NK-92 (cell line): Measurements from ENCODE around the gene TUBA1C.
"Not testable (repeated sequence)": the region's sequence is repeated elsewhere in the genome, so short reads cannot be mapped to it uniquely, and the experiment has no call there.

Experiments used
- DNase-seq: peaks from one replicate; lab custom pipeline; 2025; ENCODE audit not compliant: unreplicated experiment; lab: John Stamatoyannopoulos, UW

Gene TUBA1C

DNA sequence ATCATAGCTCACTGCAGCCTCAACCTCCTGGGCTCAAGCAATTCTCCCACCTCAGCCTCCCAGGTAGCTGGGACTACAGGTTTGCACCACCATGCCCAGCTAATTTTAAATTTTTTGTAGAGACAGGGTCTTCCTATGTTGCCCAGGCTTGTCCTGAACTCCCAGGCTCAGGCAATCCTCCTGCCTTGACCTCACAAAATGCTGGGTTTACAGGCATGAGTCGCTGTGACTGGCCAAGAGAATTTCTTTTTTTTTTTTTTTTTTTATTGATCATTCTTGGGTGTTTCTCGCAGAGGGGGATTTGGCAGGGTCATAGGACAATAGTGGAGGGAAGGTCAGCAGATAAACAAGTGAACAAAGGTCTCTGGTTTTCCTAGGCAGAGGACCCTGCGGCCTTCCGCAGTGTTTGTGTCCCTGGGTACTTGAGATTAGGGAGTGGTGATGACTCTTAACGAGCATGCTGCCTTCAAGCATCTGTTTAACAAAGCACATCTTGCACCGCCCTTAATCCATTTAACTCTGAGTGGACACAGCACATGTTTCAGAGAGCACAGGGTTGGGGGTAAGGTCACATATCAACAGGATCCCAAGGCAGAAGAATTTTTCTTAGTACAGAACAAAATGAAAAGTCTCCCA, 18.0 kb downstream of the TUBA1C start:
- DNase-seq, result not testable (repeated sequence)

DNA sequence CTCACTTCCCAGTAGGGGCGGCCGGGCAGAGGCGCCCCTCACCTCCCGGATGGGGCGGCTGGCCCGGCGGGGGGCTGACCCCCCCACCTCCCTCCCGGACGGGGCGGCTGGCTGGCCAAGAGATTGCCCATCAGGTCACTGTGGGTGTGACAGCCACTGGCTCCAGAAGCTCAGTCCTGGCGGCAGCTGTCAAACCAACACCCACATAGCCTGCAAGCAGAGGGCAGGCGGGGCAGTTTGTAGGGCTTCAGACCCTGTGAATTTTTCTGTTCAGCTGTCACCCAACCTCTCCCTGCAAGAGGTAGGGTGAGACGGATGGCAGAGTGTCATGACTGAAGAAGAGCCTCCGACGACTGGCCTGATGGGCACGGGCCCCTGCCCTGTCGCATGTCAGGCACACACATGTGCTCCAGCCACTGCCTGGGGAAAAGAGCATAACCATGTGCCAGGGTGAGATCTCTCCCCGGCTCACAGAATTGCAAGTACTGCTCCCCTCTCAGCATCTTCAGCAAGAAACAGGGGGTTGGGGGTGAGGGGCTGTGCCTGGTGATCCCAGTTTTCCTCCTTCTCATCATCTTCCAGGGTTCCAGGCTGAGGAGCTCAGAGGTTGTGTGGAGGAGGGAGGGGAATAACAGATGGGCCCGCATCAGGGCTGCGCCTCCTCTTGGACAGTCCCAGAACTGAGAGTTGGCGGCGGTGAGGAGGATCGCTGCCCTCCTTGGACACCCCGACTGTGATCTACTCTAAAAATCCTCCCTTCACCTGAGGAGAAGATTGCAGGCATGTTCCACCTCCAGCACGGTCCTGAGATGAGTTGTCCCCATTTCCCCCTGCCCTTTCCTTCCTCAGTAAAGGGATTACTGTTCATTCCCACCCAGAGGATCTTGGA, 18.9 kb downstream of the TUBA1C start:
- no peak for DNase-seq

DNA sequence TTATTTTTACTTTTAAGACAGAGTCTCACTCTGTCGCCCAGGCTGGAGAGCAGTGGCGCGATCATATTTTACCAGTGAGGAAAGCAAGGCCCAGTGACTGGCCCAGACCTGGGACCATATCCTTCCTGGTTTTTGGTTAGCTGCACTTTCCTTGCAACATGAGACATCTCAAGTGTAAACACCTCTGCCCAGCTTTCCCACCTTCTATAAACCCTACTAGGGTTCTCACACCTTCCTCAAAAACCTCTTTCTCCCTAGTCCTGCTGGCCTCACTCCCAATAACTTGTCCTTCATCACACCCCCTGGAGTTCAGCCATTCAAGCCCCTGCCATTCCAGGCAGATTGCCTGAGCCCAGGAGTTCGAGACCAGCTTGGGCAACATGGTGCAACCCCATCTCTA, 19.8 kb downstream of the TUBA1C start:
- DNase-seq, result no peak

DNA sequence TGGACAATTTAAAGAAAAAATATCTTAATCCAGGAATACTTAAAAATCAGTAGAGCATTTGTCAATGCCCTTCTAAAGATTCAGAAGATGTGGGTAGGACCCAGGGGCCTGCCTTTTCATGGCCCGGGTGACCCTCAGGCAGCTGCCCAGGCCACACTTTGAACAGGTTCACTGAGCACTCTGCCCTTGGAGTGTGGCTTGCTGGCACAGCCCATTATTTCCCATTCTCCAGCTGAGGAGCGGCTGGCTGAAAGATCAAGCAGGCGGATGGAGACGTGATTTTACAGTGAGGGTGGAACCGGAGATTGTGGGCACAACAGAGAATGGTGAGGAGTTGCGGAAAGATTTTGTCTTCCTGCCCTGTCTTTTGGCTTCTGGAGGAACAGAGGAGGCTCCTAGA, 23.0 kb downstream of the TUBA1C start:
- DNase-seq, result no peak

DNA sequence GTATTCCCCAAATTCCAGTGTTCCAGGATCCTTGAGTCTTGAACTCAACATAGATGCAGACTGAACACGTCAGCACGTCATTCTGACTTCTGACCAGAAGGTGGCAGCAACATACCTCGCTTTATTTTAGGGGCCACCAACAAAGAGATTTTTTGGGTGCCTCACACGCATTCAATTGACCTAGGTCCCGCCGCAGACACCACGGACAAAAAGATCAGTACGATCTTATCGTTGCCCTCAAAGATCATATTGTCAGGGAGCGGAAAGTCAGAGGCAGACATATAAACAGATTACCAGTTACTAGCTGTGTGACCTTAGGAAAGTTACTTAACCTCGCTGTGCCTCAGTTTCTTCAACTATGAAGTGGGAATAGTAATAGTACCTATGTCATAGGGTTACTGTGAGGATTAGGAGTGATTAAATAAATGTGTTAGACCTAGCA, 23.6 kb downstream of the TUBA1C start:
- no peak for DNase-seq

DNA sequence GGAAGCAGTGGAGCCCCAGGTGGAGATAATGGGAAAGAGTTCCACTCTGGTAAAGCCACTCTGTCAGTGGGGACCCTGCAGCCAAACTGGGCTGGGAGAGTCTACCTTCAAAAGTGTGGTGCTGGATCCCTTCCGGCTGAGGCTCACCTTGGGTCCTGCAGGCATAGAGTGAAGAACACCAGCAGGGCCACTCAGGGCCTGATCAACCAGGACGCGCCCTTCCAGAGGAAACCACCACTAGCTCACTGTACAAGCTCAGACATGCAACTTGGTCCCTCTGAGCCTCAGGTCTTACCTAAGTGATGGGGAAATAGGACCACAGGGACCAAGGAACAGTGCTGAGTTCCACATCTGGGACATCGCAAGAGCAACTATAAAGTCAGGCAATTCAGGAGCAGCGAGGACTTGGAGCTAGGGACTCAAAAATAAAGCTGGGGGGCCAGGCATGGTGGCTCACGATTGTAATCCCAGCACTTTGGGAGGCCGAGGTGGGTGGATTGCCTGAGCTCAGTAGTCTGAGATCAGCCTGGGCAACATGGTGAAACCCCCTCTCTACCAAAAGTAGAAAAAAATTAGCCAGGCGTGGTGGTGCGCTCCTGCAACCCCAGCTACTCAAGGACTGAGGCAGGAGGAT, 24.2 kb downstream of the TUBA1C start:
- DNase-seq, result no peak

DNA sequence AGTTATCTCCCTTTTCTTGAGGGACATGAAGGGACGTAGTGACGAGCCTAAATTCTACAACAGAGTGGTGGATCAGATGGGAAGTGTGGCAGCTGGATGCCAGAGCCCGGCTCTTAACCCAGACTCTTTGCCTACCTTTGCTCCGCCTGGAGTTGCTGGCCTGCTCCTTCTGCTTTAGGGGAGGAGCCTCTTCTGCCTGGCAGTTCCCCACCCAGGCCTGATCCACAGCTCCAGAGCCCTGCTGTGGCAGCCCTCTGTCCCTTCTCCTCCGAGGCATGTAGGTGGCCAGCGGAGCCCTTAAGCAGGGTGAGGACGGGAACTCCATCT, 27.8 kb downstream of the TUBA1C start:
- no peak for DNase-seq

DNA sequence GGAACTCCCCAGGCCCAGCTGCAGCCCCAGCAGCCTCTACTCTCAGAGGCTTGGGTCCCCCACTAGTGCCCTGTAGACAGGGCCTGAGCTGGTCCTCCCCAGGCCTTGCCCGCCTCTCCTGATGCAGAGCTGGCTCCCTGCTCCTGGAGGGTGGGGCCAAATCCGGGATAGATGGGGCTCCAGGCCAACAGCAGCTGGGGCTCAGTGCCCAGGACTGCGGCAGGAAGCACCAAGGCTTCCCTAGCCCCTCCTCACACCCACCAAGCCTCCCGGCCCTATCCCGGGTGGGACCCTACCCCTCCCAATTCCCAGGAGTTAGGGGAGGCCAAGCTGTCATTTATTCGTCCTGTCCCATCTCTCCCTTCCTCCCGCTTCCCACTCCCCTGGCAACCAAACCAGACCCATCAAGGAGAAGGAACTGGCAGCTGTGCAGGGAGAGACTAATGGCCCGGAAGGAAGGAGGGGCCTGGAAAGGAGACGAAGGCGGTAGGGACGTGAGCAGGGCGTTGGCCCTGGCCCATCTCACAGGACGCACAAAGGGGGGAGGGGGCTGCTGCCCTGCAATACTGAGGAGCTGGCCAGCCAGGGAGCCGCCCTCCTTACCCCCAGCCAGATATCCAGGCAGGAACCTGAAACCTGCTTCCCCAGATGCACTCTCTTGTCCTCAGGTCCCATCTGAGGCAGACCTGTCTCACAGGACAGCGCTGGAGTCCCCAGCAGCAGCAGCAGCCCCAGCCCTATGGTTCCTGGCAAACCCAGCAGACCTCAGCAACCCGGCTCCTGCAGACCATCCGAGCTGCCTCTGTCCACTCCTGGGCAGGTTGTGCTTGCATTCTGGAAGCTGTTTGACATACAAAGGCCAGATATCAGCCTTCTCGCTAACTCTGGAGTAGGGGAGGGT, 28.4 kb downstream of the TUBA1C start:
- DNase-seq, result no peak

DNA sequence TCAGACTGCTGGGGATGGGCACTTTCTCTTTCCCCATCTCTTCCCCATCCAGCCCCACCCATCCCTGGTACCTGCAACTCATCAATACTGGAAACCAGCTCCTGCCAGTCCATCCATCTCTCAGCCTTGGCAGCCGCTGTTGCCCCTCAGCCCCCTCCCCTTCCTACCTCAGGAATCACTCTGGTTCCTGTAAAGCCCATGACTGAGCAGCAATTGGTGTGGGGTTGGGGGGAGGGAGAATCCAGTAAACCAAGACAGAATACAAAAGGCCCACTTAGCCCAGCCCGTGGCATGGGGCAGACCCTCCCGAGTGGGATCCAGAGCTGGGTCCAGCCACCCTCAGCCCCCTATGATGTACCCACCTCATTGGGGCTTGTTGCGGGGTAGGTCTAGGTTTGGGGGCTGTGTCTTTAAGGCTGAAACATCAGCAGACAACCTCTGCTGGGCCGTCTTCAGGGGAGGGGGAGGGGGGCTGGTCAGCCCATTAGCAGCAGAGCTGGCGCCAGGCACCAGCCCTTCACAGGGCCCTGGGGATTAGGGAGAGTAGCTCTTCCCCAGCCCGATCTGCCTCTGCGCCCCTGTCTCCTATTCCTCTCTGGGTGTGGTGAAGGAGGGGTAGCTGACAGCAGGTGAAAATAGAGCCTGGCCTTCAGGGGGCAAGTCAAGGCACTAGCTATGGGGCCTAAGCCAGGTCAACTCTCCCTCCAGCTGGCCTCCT, 29.4 kb downstream of the TUBA1C start:
- no peak for DNase-seq

DNA sequence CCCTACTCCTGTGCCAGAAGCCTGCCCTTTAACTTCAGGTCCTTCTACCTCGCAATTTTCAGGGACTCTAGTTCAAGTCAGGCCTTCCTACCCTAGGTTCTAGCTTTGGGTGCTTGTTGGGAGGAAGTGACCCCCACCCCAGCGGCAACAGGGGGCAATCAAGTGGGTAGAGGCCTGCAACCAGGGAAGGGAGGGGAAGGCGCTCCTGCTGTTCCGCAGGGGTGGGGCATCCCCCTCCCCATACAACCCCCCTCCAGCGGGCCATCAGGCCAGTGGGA, 29.9 kb downstream of the TUBA1C start:
- DNase-seq, result no peak

DNA sequence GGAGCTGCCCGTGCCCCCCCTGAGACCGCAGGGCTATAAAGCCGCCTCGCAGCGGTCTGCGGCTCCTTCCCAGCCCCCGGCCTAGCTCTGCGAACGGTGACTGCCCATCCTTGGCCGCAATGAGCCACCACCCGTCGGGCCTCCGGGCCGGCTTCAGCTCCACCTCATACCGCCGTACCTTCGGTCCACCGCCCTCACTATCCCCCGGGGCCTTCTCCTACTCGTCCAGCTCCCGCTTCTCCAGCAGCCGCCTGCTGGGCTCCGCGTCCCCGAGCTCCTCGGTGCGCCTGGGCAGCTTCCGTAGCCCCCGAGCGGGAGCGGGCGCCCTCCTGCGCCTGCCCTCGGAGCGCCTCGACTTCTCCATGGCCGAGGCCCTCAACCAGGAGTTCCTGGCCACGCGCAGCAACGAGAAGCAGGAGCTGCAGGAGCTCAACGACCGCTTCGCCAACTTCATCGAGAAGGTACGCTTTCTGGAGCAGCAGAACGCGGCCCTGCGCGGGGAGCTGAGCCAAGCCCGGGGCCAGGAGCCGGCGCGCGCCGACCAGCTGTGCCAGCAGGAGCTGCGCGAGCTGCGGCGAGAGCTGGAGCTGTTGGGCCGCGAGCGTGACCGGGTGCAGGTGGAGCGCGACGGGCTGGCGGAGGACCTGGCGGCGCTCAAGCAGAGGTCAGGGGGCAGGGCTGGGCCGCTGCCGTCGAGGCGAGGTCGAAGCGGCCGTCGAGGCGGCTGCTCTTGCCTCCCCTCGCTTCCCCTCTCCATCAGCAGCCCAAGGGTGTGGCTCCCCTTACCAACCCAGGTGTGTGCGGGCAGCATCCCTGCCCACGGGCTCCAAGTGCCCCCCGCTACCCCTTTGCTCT, 30.4 kb downstream of the TUBA1C start, which contains the start of gene PRPH:
PRPH (plus strand) TSS at position 66 of the 855 bp plus-strand sequence; CDS start at position 120, 54 bp downstream.
- DNase-seq, result no peak

DNA sequence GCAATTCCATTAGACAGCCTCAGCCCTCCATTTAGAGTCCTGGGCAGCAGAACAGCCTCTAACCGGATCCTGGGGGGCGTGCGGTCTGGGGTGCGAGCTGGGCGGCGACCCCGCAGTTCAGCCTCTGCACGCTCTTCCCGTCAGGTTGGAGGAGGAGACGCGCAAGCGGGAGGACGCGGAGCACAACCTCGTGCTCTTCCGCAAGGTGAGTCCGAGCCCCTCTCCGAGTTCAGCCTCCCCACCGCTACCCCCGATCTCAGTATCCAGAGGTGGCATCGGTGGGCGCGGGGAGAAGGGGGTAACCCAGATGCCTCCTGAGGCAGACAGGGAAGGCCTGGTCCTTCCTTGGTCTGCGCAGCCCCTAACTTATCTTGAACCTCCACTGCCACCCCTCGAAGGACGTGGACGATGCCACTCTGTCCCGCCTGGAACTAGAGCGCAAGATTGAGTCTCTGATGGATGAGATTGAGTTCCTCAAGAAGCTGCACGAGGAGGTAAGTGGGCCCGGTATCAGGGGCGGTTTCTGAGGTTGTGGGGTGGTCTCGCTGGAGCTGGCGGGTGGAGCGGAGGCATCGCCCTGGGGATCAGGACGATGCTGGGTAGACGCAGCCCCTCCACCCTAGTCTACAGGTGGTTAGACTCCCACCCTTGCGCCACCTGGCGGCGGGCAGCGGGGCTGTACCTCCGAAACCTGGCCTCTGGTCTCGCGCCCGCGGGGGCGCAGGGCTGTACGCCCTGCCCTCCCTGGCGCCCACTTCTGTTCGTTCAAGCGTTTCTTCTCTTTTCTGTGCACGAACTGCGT, 31.4 kb downstream of the TUBA1C start:
- DNase-seq, result no peak

DNA sequence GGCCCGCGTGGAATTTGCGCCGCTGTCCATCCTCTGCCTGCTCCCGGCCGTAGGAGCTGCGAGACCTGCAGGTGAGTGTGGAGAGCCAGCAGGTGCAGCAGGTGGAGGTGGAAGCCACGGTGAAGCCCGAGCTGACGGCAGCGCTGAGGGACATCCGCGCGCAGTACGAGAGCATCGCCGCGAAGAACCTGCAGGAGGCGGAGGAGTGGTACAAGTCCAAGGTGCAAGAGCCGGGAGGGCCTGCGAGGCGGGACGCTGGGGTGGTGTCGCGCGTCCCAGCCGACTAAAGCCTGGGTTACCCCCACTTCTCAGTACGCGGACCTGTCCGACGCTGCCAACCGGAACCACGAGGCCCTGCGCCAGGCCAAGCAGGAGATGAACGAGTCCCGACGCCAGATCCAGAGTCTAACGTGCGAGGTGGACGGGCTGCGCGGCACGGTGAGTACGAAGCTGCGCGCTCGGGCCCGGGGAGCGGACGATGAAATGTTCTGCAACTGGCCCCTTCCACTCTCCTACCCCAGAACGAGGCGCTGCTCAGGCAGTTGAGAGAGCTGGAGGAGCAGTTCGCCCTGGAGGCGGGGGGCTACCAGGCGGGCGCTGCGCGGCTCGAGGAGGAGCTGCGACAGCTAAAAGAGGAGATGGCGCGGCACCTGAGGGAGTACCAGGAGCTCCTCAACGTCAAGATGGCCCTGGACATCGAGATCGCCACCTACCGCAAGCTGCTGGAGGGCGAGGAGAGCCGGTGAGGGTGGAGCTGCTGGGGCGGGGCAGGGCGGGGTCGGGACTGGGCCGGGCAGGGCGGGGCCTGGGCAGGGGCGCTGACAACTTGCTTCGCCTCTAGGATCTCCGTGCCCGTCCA, 32.2 kb downstream of the TUBA1C start:
- DNase-seq, result no peak

DNA sequence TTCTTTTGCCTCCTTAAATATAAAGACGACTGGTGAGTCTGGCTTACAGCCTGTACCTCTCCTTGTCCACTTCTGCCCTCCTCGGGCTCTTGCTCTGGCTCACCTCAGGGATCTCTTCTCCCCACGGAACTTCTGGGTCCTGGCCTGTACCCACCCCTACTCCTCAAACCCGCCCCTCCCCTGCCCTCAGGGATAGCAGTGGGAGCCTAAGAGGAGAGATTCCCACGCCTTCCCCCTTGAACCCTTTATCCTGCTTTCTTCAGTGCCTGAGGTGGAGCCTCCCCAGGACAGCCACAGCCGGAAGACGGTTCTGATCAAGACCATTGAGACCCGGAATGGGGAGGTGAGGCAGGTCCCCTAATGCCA, 32.8 kb downstream of the TUBA1C start:
- no peak for DNase-seq

DNA sequence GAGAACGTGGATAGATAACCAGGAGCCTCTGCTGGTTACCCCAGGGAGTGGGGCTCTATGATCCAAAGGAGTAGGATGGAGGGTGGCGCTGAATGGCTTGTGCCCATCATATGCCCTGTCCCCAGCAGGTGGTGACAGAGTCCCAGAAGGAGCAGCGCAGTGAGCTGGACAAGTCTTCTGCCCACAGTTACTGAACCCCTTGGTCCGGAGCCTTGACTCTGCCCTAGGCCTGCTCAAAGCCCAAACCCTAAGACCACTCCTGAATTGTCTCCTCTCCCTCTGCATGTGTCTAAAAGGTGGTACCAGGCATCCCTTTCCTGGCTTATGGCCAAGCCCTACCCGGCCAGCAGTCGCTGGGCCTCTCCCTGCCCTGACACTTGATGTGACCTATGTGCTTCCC, 33.3 kb downstream of the TUBA1C start:
- DNase-seq, result no peak

DNA sequence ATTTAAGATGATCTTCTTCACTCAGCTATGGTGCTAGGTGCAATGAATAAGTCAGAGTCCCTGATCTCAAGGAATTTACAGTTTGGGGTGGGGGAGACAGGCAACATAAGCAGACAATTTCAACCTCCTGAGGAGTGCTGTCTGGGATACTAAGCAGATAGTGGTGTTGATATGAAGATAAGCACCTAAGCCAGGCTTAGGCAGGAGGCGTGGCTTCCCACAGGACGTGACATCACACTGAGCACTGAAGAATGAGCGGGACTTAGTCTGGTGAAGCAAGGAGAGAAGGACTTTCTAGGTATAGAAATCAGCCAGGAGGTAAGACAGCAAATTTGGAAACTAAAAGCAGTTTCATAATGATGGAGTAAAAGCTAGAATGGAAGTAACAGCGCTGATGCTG, 36.9 kb downstream of the TUBA1C start:
- no peak for DNase-seq

DNA sequence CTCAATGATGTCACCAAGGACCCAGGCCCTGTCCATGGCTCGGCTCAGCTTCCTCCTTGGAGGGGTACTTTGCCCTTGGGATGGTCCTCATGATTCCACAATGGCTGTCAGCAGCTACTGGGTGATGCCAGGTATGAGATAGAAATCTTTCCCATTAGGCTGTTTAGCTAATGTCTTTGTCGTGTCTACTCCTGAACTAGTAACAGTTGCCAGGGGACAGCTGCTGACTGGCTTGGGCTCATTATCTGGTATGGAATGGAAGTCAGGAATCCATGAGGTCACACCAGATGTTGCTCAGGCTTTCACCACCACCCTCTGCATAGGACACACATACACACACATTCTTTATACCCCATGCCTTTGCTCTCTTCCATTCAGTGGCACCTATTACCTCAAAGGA, 39.3 kb downstream of the TUBA1C start:
- DNase-seq, result no peak
